Lower leg skin (tissue), 3 donors: ENCODE measurements around the gene PAF1.

Experiments
- CTCF ChIP-seq, 3 donors: fragments of 450-650 bp; IDR thresholded peaks; one replicate each; pipeline ENCODE4 v1.5.1; 2016; ENCODE audit warnings: antibody characterized with exemption in 3 of 3, mild to moderate bottlenecking in 3 of 3, moderate library complexity in 2 of 3
- POLR2A ChIP-seq, 2 donors: fragments of 450-650 bp; IDR thresholded peaks; one replicate each; pipeline ENCODE4 v1.6.1; 2016 to 2017; ENCODE audit warnings: antibody characterized with exemption in 2 of 2, mild to moderate bottlenecking in 1 of 2, moderate library complexity in 1 of 2

DNA sequence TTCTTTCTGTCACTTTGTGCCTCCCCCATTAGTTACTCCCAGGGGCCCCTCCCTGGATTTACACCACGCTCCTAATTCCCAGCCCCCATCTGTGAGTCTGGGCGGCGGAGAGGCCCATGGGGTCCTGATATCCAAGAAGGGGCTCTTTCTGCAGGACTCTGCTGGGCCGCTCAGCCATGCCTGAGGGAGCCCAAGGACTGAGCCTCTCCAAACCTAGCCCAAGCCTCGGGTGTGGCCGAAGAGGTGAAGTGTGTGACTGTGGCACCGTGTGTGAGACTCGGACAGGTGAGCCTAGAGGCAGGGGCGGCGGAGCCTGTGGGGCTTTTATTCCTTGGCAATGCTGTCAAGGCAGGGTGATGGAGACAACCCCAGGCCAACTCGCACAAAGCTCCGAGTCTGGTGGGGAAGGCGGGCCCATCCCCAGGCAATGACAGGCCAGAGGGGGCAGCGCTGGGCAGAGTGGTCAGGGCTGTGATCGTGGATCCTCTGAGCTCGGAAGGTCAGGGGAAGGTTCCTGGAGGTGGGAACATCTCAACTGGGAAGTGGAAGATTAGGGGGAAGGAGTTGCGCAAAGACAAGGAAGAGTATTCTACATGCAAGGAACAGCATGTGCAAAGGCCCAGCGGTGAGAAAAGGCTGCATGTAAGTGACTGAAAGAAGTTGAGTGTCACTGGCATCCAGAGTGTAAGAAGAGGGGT lies 23.2 kb upstream of the PAF1 start:
- TF ChIP-seq POLR2A (IDR thresholded peaks at IDR 0.05), result no peak
- no peak for TF ChIP-seq CTCF (IDR thresholded peaks at IDR 0.05)
